ENCODE data around the gene GRIA3.
"Not testable (repeated sequence)": the region's sequence is repeated elsewhere in the genome, so short reads cannot be mapped to it uniquely, and the experiment has no call there.

GRIA3 gene

GRCh38 chrX:123350226-123350625 lies 166.1 kb downstream of the GRIA3 start:
- DNase-seq (ENCODE audit: low read depth), result no peak

GRCh38 chrX:123357941-123358340 lies 173.9 kb downstream of the GRIA3 start:
- DNase-seq (ENCODE audit: low read depth), result no peak

GRCh38 chrX:123358457-123358856 lies 174.4 kb downstream of the GRIA3 start:
- DNase-seq (ENCODE audit: low read depth), result no peak

- DNase-seq (ENCODE audit: low read depth), result no peak
These were observed 177.3 kb downstream of the GRIA3 start for GRCh38 chrX:123361371-123361770.

DNA sequence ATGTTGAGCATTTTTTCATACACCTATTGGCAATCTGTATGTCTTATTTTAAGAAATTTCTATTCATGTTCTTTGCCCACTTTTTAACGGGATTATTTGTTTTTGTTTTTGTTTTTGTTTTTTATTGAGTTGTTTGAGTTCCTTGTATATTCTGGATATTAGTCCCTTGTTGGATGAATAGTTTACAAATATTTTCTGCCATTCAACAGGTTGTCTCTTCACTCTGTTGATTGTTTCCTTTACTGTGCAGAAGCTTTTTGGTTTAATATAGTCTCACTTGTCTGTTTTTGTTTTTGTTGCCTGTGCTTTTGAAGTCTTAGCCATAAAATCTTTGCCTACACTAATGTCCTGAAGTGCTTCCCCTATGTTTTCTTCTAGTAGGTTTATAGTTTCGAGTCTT lies 202.1 kb downstream of the GRIA3 start:
- DNase-seq (ENCODE audit: low read depth), result not testable (repeated sequence)

DNA sequence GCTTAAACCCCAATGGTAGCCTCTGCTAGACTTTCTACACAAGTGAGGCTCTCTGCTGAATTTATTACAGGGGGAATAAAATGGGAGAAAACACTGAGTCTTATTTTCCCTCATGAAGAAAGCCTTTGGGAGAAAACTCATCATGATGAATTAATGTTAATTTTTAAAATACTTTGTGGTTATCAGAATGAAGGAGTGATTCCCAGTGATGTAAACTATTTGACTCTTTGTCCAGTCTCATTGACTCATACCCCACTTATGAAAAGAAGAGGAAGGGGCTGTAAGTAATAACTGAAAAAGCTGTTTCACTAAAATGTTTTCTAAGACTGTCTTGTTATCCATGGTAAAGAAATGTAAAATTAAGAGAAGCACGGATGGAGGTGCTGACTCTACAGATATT lies 208.8 kb downstream of the GRIA3 start:
- DNase-seq (ENCODE audit: low read depth), result no peak

DNA sequence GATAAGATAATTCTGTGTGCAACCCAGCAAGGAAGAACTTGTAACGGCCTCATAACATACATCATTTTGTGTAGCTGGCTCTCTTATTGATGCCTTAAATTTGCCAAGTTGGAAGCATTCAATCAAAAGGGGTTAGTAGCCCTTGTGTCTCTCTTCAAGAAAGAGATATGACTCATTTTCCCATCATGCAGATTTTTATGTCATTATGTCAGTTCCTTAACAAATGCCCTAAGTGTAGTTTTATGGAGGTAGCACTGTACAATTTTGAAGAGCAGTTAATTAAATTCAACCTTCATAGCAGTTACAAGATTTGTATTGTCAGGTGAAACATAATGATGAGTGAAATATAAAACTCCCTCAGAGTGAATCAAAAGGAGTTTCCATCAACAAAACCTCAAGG lies 215.6 kb downstream of the GRIA3 start:
- no peak for DNase-seq (ENCODE audit: low read depth)

GRCh38 chrX:123405231-123405630 lies 221.2 kb downstream of the GRIA3 start:
- DNase-seq (ENCODE audit: low read depth), result no peak

GRCh38 chrX:123408821-123409737 lies 225.0 kb downstream of the GRIA3 start:
- DNase-seq (ENCODE audit: low read depth), result no peak

DNA sequence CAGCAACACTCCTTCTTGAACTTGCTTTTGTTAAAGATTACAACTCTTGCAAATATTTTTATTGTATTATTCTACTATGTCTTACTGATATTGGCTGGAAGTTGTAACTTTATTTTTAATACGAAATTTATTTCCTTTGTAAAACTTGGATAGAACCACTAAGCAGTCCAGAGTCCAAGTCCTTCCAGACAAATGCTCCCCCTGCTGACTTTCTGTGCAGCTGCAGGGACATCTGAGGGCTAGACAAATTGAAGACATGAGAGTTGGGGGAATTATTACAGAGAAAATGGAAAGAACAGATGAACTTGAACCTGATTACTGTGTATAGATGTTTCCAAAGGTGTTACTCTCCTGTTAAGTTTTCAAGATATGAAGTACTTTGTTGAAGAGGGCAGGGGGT lies 238.8 kb downstream of the GRIA3 start:
- DNase-seq (ENCODE audit: low read depth), result no peak

- DNase-seq (ENCODE audit: low read depth), result no peak
These were observed 240.5 kb downstream of the GRIA3 start for GRCh38 chrX:123424546-123424945.

GRCh38 chrX:123425471-123425870 lies 241.4 kb downstream of the GRIA3 start:
- DNase-seq (ENCODE audit: low read depth), result no peak

DNA sequence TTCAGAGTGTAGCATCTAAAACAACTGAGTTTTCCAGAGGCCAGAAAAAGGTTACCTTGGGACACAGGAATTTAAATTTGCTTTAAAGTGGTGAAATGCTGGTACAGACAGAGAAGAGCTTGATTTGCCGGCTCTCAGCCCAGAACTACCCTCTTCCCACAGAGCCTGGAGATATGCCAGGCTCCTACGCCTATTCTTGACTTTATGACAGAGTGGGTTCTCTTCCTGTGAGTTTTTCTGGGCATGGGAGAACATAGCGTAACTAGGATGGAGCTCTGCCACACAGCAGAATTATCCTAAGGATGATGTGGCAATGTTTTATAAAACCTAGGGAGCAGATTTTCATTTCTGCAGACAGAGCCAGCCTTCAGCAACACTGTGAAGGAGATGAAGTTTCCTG lies 241.8 kb downstream of the GRIA3 start:
- DNase-seq (ENCODE audit: low read depth), result no peak

DNA sequence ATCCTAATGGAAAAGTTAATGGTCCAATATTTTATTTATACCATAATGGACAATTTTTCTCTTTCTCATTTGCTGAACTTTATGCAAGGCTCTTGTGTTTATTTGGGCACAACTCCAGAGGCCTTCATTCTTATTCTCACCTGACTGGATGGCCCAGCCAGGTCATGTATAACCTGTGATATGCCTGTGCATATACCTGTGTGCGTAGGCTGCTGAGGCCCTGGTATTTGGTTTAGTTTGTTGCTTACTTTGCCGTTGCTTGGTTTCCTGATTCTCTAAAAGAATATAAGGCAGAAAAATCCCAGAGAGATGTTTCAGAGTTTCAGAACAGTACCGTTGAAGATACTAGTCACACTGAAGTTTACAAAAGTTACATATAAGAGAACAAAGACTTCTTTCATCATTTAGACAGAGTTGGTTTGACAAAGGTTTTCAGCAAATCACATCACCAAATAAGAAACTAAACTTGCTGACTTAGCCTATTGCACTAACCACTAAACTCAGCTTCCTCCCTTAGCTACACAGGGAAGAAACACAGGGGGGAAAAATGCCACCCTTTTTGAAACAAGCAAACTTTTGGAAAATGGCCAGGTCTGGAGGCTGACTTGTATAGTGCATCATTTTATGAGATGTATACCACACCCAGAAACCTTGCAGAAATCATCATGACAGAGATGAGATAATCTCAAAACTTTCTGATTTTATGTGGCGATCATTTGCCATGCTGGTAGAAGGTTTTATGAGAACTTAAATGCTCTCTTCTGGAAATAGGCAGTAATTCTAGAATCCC lies 248.5 kb downstream of the GRIA3 start:
- DNase-seq (ENCODE audit: low read depth), result no peak

DNA sequence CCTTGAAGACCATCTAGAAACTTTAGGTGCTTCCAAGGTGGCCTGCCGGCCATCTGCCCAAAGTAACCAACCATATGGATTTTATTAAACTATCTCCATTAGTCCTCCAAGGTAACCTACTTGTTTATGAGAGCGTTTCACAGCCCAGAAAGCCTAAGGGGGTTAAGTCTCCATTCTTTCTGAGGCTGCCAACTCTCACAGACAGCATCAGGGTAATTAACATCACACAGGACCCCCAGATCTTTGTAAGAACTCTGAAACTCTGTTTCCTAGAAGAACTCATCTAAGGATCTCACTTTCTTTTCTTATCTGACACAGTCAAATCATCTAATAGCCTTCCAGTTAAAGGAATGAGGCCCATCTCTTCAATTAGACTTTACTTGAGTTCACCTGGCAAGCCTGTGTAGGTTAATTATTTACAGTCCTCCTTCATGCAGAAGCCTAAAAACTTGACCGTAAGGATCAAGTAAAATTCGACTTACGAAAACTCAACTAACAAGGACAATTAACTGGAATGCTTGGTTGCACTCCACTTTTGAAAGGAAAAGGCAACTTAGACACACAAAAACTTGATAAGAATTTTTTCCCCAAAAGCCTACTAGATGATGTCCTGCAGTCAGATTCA lies 252.5 kb downstream of the GRIA3 start:
- DNase-seq (ENCODE audit: low read depth), result no peak

GRCh38 chrX:123439926-123440325 lies 255.8 kb downstream of the GRIA3 start:
- DNase-seq (ENCODE audit: low read depth), result not testable (repeated sequence)

- no peak for DNase-seq (ENCODE audit: low read depth)
These were observed 258.7 kb downstream of the GRIA3 start for GRCh38 chrX:123442764-123443163.

DNA sequence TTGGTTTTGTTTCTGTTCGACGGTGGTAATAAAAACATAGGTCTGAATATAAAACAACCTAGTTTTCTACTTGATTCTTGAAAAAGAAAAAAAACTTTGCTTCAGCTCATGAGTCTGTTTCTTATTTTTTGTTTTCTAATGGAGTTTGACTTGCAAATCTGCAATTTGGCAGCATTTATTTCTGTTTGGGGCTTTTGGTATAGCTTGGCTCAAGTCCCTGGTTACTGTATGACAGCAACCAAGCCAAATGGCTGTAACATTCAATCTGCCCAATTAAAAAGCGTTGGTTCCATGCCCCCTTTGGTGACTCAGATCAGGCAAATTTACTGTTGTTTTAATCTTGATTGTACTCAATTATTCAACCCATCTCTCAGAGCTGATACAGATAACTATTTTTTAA lies 263.4 kb downstream of the GRIA3 start:
- DNase-seq (ENCODE audit: low read depth), result no peak

DNA sequence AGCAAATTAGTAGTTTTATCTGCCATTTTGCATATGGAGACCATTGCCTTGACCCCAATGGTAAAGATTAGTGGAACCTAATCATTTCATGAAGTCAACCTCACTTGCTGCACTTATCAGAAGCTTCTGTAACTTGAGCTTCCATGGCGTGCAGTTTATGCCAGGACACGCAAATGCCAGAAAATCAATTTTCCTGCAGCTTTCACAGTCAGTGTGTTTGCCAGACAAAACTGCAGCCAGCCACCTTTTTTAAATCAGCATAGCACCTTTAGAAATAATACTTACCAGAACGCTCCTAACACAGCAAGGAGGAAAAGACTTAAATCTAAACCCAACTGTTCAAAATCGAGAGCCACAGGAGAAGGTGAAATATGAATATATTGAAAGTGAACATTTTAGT lies 265.3 kb downstream of the GRIA3 start:
- DNase-seq (ENCODE audit: low read depth), result no peak

GRCh38 chrX:123450222-123450621 lies 266.1 kb downstream of the GRIA3 start:
- DNase-seq (ENCODE audit: low read depth), result no peak

- DNase-seq (ENCODE audit: low read depth), result no peak
These were observed 270.8 kb downstream of the GRIA3 start for GRCh38 chrX:123454712-123455431.

DNA sequence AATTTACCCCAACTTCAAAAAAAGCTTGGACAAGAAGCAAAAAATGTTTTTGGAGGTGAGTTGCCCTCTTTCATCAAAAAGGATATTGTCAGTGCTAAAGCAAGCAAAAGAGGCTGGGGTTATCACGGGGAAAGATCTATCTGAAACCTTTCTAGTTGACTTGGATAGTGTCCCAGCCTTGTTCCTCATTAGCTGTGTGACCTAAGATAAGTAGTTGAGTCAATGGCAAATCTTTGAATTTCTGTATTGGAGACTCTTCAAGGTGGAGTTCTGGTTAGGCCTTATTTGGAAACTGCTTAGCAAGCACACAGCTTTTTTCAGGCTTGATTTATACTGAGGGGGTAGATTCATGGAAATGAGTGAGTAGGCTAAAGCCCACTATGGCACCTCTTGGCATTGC lies 271.6 kb downstream of the GRIA3 start:
- DNase-seq (ENCODE audit: low read depth), result no peak
